Measurements from ENCODE around the gene CKB.

Gene CKB

DNA sequence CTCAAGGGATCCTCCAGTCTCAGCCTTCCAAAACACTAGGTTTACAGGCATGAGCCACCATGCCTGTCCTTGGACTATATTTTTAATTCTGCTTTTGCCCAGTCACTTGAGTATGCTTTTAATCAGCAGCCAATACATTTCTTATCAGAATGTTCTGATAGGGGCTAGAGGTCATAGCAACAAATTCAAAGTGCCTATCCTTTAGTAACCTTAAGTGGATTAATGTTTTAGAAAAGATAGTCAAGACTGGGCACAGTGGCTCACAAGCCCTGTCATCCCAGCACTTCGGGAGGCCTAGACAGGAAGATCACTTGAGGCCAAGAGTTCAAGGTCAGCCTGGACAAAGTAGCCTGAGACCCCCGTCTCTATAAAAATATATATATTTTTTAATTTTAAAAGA lies 37.1 kb downstream of the CKB start:
- no peak for DNase-seq (ENCODE audit: low spot score)

DNA sequence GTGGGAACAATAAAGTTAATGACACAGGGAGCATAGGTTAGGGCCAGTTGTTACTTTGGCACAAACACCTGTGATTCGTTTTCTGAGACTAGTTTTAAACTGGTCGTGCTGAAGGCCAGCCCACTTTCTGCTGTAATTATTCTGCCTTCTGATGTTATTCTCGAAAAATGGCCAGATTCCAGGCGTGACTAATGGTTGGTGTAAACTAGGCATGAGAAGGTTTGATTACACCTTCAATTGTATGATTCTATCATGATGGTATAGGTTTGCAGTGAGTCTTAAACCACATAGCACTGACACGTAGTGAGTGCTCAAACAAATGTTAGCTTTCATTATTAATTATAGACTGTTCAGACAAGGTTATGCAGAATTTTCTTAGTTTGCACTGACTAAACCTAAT lies 39.0 kb downstream of the CKB start:
- no peak for DNase-seq (ENCODE audit: low spot score)

DNA sequence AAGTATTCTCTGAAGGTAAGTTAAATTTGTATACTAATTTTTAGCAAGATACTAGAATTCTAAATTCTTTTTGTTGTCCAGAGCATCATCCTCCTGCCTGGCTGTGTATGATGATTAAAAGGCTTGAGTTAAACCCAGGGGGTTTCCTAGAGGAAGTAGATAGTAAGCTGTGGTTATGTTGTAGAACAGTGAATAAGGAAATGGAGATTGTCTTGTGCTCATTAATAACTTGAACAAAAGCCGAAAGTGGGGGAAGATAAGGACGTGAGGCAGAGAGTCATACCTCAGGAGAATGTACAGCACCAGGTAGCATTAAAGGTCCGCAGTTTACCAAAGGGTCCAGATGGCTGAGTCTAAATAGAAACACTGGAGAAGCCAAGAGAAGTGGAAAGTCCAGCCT lies 42.0 kb downstream of the CKB start:
- DNase-seq (ENCODE audit: low spot score), result peak; percentile 18

DNA sequence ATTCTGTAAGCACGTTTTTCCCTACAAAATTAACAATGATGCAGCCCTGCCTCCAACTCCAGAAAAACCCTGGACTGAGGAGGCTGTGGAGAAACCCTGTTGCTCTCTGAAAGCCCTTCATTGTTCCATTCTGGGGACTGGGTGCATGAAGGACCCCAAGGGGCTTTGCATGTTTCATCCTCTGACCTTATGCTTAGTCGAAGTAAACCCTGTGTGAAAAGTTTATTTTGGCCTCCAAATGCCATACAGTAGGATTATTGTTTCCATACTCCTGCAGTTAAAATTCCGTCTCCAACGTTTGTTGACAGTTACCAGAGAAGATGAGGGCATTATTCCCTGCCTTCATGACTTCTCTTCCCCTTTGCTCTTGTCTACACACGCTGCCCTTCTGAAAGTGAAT lies 46.0 kb downstream of the CKB start:
- DNase-seq (ENCODE audit: low spot score), result no peak

DNA sequence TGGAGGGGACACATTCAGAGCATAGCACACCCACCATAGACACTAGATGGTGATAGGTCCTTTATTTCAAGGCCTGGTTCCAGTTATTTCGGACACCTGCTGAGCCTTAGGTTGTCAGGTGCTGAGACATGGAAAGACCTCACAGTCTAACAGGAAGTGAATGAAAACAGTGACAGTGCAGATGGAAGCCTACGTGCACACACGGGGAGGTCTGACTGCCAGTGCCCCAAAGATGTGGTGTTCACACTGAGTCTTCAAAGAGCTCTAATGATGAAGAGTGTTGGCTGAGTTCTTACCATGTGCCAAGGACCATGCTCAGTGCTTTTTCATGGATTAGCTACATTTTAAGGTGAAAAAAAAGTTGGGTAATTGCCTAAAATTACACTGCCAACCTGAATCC lies 46.6 kb downstream of the CKB start:
- no peak for DNase-seq (ENCODE audit: low spot score)

DNA sequence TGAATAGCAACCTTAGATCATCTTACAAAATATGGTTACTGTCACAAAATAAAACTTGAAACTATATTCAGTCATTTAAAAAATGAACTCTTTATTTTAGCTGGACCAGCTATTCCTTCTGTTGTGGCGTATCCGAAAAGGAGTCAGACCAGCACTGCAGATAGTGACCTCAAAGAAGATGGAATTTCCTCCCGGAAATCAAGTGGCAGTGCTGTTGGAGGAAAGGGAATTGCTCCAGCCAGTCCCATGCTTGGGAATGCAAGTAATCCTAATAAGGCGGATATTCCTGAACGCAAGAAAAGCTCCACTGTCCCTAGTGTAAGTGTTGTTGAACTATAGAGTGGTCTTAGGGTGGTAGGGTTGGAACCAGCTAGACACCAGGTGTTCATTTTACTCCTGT lies 47.7 kb downstream of the CKB start:
- no peak for DNase-seq (ENCODE audit: low spot score)

DNA sequence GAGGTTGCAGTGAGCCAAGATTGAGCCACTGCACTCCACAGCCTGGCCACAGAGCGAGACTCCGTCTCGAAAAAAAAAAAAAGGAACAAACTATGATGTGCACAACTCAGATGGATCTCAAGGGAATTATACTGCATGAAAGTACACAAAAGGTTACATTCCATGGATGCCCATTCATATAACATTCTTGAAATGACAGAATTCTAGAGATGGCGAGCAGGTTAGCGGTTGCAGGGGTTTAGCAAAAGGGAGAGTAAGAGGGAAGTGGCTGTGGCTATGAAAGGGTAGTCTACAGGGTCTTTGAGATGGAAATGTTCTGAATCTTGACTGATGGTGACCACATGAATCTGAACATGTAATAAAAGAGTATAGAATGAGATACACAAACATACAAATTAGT lies 49.7 kb downstream of the CKB start:
- no peak for DNase-seq (ENCODE audit: low spot score)
